Upper lobe of right lung (tissue), 1 donor: ENCODE results near the gene LASP1NB.
"Not testable (repeated sequence)": the region's sequence is repeated elsewhere in the genome, so short reads cannot be mapped to it uniquely, and the experiment has no call there.

Experiments
- ATAC-seq: fragments of 200-7000 bp; cut with Tn5 transposase; one replicate; pipeline ENCODE4 v1.9.1; 2020; ENCODE audit warnings: mild to moderate bottlenecking, moderate library complexity
- DNase-seq: peaks from one replicate; pipeline ENCODE4 v3.0.0-alpha.2; 2020
- H3K27ac ChIP-seq: fragments of 200-600 bp; one replicate; pipeline ENCODE4 v1.8.0; 2022
- H3K27me3 ChIP-seq: fragments of 200-600 bp; one replicate; pipeline ENCODE4 v1.8.0; 2022; ENCODE audit warnings: mild to moderate bottlenecking
- H3K36me3 ChIP-seq: fragments of 200-600 bp; one replicate; pipeline ENCODE4 v1.8.0; 2022
- H3K4me1 ChIP-seq: fragments of 200-600 bp; one replicate; pipeline ENCODE4 v1.8.0; 2022
- H3K4me3 ChIP-seq: fragments of 200-600 bp; one replicate; pipeline ENCODE4 v1.8.0; 2022; ENCODE audit warnings: mild to moderate bottlenecking
- H3K9me3 ChIP-seq: fragments of 200-600 bp; one replicate; pipeline ENCODE4 v1.8.0; 2022
- intact Hi-C: fragments of 100-400 bp; cut with DNase I; formaldehyde crosslinking; loops from one replicate; pipeline ENCODE4 v1.11.0; 2022
- TF ChIP-seq, protein P1 (sequence below): fragments of 200-600 bp; IDR thresholded peaks from one replicate; pipeline ENCODE4 v1.8.0; 2022; ENCODE audit warnings: antibody characterized with exemption
- donor health status: DM: no; HTN: yes; CAD: no; lungs with severe emphysema.

LASP1NB gene

DNA sequence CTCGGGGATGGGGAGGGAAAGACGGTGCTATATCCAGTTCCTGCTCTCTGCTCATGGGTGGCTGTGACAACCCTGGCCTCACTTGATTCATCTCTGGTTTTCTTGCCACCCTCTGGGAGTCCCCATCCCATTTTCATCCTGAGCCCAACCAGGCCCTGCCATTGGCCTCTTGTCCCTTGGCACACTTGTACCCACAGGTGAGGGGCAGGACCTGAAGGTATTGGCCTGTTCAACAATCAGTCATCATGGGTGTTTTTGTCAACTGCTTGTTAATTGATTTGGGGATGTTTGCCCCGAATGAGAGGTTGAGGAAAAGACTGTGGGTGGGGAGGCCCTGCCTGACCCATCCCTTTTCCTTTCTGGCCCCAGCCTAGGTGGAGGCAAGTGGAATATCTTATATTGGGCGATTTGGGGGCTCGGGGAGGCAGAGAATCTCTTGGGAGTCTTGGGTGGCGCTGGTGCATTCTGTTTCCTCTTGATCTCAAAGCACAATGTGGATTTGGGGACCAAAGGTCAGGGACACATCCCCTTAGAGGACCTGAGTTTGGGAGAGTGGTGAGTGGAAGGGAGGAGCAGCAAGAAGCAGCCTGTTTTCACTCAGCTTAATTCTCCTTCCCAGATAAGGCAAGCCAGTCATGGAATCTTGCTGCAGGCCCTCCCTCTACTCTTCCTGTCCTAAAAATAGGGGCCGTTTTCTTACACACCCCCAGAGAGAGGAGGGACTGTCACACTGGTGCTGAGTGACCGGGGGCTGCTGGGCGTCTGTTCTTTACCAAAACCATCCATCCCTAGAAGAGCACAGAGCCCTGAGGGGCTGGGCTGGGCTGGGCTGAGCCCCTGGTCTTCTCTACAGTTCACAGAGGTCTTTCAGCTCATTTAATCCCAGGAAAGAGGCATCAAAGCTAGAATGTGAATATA is 4.8 kb upstream of the LASP1NB start:
- Histone ChIP-seq H3K4me3 (no peak overlapping the region), H3K27me3 (no peaks in the 10 kb centered on the region), H3K27ac (no peak overlapping the region), H3K36me3 (peaks cover 54% of the 10 kb centered on the region), H3K9me3 (no peaks in the 10 kb centered on the region), H3K4me1 (peaks cover 15% of the 10 kb centered on the region)
- intact Hi-C loops, result no loop called here
- TF ChIP-seq, protein P1, sequence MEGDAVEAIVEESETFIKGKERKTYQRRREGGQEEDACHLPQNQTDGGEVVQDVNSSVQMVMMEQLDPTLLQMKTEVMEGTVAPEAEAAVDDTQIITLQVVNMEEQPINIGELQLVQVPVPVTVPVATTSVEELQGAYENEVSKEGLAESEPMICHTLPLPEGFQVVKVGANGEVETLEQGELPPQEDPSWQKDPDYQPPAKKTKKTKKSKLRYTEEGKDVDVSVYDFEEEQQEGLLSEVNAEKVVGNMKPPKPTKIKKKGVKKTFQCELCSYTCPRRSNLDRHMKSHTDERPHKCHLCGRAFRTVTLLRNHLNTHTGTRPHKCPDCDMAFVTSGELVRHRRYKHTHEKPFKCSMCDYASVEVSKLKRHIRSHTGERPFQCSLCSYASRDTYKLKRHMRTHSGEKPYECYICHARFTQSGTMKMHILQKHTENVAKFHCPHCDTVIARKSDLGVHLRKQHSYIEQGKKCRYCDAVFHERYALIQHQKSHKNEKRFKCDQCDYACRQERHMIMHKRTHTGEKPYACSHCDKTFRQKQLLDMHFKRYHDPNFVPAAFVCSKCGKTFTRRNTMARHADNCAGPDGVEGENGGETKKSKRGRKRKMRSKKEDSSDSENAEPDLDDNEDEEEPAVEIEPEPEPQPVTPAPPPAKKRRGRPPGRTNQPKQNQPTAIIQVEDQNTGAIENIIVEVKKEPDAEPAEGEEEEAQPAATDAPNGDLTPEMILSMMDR, result no peak
- peak; percentile 35 for DNase-seq
- ATAC-seq, result no peak

DNA sequence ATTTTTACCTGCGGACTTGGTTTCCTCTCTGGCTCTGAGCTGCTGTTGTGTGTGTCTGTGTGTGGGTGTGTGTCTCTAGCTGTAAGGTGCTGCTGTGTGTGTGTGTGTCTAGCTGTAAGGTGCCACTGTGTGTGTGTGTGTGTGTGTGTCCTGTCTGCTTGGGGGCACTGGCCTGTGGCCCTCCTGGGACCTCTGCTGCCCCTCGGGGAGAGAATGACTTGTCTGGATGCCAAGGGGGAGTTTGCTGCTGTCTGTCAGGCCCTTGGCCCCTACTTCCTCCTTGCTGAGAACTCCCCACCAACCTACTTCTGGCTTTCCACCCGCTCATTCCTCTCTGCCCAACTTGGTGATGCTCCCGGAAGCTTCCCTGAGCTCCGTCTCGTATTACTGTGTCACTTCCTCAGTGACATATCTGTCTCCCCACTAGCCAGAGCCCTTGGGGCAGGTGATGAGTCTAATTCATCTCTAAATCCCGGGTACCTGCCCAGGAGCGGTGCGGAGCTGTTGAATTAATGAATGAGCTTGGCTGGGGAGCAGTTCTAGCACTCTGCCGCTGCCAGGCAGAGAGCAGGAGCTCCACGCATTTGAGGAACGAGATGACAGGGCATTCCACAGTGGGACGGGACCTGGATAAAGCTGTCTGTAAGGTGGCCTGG is 3.5 kb upstream of the LASP1NB start:
- Histone ChIP-seq H3K4me1 (peaks cover 15% of the 10 kb centered on the region), H3K9me3 (no peaks in the 10 kb centered on the region), H3K27me3 (no peaks in the 10 kb centered on the region), H3K27ac (peak overlapping the region; percentile 60), H3K4me3 (no peak overlapping the region), H3K36me3 (peaks cover 42% of the 10 kb centered on the region)
- intact Hi-C loops, result no loop called here
- peak; percentile 32 for ATAC-seq
- TF ChIP-seq, protein P1, result no peak
- DNase-seq, result no peak

DNA sequence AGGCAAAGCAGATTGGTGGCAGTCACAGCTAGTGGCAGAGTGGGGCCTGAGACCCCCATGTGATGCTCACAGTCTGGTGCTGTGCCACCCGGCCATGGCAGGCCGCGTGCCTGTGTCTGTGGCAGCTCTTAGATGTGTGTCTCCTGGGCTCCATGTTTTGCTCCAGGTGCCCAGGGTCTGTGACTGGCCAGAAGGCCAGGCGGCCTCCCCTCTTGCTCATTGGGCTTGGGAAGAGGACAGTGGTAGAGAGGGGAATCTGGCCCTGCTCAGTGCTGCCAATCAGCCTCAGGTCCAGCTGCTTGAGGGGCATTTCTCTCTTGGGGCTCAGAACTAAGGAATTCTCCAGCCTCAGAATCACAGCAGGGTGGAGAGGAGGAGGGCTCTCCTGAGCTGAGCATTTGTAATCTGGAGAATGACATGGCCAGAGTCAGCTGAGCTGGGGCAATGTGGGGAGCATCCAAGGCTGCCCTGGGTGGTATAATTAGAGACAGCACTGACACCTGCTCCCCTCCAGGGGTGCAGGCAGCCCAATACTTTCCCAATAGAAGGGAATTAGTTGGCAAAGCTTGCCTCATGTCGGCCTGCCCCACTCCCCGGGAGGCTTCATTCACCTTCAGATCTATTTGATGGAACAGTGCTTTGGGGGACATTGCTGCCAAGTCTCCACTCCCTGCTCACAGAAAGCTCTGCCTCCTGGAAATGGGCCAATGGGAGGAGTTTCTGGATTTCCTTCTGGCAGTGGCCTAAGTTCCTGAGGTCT is 2.7 kb upstream of the LASP1NB start:
- ATAC-seq (peak; percentile 4), DNase-seq (peak; percentile 52)
- H3K4me3 ChIP-seq, result no peak overlapping the region
- TF ChIP-seq, protein P1, result no peak
- no peaks in the 10 kb centered on the region for H3K9me3 ChIP-seq
- intact Hi-C loops, result no loop called here
- H3K36me3 ChIP-seq, result peaks cover 34% of the 10 kb centered on the region
- peak overlapping the region; percentile 60 for H3K27ac ChIP-seq
- no peaks in the 10 kb centered on the region for H3K27me3 ChIP-seq
- peaks cover 15% of the 10 kb centered on the region for H3K4me1 ChIP-seq

DNA sequence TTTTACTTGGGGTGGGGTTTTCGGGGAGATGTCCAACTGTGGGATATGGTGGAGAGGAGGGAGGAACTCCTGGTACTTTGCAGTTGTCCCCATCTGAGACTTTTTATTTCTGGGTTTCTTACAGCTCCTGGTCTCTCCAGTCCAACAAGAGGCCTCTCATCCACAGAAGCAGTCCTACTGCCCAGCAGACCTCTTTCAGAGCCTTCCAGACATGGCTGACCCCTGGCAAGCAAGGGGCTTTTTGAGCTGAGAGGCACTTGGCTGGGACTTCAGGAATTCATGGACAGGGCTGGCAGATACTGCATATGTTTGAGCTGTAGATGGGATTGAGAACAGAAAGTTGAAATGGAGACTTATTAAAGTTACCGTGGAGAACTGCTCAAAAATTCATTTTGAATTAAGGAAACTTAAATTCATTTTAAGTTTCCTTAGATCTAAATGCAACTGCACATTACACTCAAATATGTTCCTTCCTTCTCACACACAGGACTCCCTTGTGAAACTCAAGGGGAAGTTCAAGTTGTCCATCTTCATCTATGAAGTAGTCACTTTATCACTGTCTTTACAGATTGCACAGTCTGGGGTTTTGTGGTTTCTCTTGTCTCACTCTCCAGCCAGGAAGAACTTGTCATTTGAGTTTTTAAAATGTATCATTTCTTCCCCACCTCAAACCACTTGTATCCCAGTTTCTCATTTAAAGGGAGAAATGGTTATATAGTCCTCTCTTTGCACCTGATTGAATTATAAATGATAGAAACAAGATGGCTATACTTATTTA is 1.1 kb downstream of the LASP1NB start:
- peak; percentile 82 for ATAC-seq
- Histone ChIP-seq H3K4me1 (peaks cover 15% of the 10 kb centered on the region), H3K4me3 (no peak overlapping the region), H3K36me3 (no peaks in the 10 kb centered on the region), H3K9me3 (no peaks in the 10 kb centered on the region), H3K27ac (no peak overlapping the region), H3K27me3 (no peaks in the 10 kb centered on the region)
- TF ChIP-seq, protein P1, result no peak
- intact Hi-C loops, result no loop called here
- no peak for DNase-seq

DNA sequence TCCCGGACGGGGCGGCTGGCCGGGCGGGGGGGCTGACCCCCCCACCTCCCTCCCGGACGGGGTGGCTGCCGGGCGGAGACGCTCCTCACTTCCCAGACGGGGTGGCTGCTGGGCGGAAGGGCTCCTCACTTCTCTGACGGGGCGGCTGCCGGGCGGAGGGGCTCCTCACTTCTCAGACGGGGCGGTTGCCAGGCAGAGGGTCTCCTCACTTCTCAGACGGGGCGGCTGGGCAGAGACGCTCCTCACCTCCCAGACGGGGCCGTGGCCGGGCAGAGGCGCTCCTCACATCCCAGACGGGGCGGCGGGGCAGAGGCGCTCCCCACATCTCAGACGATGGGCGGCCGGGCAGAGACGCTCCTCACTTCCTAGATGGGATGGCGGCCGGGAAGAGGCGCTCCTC is 5.4 kb downstream of the LASP1NB start:
- H3K4me1 ChIP-seq, DNase-seq, H3K27me3 ChIP-seq, H3K9me3 ChIP-seq, H3K27ac ChIP-seq, H3K36me3 ChIP-seq, intact Hi-C loops, ATAC-seq, H3K4me3 ChIP-seq: not testable (repeated sequence)

DNA sequence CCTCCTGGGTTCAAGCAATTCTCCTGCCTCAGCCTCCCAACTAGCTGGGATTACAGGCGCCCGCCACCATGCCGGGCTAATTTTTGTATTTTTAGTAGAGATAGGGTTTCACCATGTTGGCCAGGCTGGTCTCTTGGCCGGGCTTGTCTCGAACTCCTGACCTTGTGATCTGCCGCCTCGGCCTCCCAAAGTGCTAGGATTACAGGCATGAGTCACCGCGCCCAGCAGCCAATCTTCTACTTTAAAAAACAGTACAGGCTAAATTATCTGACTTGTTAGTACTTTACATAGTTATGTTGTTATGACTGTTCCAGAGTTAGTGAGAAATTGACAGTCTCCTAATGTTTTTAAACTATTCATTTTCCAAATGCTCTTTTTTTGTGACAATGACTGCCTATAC is 8.5 kb downstream of the LASP1NB start:
- H3K27me3 ChIP-seq, H3K27ac ChIP-seq, intact Hi-C loops, H3K4me3 ChIP-seq, H3K9me3 ChIP-seq, H3K4me1 ChIP-seq, DNase-seq, H3K36me3 ChIP-seq, ATAC-seq: not testable (repeated sequence)
